GM12801 (cell line): ENCODE measurements around the gene ATN1.

Experiments
- TF ChIP-seq, protein P1 (sequence below): IDR thresholded peaks from one replicate; pipeline ENCODE4 v1.5.1; 2011; ENCODE audit warnings: control low read depth; ENCODE audit not compliant: insufficient read length; ENCODE audit errors: extremely low read depth

The ATN1 gene

DNA sequence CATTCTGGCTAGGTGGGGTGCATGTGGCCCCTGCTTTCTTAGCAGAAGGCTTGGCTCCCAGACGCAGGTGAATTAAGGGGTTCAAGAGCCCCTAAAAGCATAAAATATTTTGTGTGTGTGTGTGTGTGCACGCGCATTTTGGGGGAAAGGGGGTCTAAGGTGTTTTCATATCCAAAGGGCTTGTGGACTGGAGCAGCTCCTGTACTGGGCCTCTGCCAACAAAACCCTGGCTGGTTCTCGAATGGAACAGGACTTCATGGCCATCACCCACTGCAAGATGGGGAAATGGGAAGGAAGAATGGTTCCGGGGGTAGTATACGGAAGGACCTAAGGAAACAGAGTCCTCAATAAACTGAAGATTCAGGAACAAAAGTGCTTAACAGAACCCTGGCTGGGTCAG lies 3.9 kb upstream of the ATN1 start:
- TF ChIP-seq, protein P1, sequence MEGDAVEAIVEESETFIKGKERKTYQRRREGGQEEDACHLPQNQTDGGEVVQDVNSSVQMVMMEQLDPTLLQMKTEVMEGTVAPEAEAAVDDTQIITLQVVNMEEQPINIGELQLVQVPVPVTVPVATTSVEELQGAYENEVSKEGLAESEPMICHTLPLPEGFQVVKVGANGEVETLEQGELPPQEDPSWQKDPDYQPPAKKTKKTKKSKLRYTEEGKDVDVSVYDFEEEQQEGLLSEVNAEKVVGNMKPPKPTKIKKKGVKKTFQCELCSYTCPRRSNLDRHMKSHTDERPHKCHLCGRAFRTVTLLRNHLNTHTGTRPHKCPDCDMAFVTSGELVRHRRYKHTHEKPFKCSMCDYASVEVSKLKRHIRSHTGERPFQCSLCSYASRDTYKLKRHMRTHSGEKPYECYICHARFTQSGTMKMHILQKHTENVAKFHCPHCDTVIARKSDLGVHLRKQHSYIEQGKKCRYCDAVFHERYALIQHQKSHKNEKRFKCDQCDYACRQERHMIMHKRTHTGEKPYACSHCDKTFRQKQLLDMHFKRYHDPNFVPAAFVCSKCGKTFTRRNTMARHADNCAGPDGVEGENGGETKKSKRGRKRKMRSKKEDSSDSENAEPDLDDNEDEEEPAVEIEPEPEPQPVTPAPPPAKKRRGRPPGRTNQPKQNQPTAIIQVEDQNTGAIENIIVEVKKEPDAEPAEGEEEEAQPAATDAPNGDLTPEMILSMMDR = no peak

DNA sequence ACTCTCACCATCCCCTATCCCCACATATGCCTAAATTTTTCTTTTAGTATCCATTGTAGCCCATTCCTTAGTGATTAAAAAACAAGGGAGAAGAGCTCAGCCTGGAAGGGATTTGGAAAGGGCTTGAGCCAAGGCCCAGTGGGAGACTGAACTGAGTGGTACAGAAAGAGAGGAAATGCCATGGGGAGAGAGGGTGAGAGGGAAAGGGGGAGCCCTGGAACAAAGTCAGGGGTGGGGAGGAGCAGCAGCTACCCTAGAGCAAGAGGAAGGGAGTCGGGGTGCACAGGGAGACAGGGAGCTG lies 2.6 kb upstream of the ATN1 start:
- TF ChIP-seq, protein P1 = no peak

DNA sequence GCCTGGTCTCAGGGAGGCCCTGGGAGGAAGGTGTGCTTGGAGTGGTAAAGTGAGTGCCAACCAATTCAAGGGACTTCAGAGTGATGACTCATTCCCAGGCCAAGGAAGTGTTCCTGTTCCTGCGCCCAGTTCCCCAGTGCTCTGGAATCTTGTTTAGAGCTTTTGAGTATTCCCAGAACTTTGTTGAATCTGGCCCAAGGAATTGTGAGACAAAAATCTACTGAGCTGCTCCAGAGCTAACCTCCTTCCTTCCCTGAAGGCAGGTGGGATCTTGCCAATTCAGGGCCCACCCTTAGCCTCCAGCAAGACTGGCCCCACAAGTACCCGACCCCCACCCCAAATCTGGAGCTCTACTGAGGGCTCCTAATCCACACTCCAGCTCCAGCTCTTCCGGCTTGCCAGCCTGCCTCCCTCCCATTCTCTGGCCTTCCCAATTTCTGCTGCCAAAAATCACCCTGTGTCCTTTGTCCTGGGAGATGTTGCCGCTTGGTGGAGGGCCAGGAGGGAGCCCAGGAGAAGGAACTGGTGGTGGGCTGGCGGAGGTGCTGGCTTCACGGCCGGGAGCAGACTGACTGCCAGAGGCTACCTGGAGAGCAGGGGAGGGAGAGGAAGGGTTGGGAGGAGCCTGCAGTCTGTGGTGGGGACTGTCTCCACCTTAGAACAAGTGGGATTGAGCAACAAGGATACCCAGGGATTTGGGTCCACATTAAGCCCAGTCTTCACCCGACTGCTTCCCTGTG lies 2.0 kb upstream of the ATN1 start:
- TF ChIP-seq, protein P1 = no peak

DNA sequence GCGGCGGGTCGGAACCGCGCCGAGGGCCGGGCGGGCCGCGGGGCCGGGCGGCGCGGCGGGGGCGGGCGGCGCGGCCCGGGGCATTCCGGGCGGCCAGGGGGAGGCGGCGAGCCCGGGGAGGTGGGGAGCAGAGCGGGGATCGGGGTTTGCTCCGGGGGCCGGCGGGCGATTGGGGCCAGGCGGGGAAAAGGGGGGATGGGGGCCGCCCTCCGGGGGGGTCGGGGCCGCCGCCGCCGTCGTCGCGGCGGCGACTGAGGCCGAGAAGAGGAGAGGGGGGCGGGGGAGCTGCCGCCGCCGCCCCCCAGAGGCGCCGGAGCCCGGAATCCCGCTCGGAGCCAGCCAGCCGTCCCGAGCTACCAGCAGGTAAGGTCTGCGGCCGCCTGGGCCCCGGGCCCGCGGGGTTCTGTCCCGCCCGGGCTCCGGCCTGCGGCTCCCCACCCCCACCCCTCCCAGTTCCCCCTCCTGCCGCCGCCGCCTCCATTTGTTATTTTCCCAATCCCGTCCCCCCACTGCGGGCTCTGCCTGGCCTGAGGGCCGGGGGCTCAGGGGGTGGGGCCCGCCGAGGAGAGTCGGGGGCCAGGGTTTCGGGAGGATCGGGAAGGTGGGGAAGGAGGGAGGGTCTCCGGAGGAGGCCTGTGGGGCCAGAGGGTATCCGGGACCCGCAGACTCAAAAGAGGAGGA lies 403 bp downstream of the ATN1 start:
- TF ChIP-seq, protein P1 = no peak

DNA sequence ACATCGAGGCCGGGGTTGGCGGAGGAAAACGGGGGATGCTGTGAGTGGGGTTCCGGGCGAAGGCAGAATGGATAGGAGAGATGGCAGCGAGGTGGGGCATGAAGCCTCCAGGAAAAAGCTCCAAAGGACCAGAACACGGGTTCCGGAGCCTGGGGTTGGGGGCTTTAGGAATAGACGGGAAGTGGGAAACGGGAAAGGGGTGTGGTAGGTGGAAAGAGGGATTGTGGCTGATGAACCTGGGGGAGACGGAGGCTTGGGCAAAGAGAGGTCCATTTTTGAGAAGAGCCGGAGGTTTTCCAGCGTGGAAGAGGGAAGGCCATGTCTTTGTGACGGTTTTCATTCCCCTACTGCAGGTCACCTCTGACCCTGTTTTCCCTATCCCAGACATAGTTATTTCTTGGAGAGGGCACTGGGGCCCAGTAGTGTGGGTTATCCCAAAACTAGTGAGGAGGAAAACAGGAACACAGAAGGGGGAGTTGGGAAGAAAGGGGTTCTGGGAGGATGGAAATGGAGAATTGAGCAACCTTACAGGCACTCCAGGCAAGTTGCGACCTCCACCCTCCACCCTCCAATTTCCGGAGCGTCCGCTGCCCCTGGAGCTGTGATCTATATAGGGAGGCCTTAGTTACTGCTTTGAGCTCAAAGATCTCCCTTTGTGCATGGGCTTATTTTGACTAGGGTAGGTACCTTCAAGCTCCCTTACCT lies 1.1 kb downstream of the ATN1 start:
- TF ChIP-seq, protein P1 = no peak

DNA sequence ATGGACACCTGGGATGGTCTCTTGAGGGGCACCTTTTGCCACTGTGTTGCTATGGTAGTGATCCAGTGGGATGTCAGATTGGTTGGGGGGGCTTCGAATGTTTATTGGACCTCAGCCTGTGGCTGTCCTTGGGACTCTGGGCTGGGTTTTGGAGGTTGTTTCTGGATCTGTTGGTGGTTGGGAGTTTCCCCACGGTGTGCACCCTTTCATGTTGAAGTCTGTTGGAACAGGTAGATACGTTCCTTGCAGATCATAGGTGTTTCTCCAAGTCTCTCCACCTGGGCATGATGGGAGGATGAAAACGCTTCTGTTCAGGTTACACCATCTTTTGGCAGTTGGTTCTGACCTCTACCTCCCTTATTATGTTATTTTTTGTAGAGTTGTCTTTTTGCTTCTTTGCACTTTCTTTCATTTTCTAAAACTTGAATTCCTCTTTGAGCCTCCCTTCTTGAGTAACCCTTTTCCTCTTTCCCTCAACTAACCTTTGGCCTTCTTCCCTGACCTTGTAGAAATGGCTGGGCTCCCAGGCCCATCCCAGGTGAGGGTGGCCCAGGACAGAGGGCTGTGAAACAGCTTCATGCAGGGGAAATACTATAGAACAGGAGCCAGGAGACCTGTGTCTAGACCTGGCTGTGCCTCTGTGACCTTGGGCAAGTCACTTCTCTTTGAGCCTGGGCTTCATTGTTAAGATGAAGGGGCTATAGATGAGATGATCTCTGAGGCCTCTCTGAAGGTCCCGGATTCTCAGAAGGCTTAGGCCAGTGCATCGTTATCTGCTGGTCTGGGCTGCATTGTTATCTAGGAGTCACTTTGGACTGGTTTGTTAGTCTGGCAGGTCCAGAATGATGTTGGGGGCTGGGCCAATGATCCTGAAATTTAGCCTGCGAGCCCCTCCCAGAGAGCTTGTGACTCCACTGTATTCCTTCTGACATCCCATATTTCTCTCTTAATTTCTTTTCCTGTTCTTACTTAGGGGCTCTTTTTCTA lies 2.0 kb downstream of the ATN1 start:
- TF ChIP-seq, protein P1 = no peak

DNA sequence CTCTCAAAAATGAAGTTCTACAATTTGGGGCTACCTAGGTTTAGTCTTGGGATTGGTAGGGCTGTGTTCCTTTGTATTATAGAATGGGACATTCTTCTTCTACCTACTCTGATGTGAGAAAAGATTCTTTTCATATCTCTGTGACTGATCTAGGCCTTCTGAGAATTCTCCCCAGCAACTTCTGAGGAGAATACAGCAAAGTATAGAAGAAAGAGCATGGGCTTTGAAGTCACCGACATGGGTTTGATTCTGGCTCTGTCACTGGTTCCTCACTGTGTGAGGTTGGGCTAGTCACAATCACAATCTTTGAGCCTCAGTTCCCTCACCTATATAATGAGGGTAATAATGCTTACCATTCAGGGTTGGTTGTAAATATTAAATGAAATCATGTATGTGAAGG lies 5.0 kb downstream of the ATN1 start:
- TF ChIP-seq, protein P1 = no peak
